Caki2 (cell line): ENCODE data around the gene FBXO44. TPM values are rescaled to one million over a fixed set of nuclear protein-coding genes. Genes with fewer than 3 reads are reported as not detected.
"Not testable (repeated sequence)": the region's sequence is repeated elsewhere in the genome, so short reads cannot be mapped to it uniquely, and the experiment has no call there.

Experiments used
- DNase-seq: peaks from one replicate; pipeline ENCODE4 v3.0.0-alpha.2; 2015; ENCODE audit warnings: low read depth
- in situ Hi-C: cut with HindIII; loops from 2 replicates; pipeline ENCODE4 v1.10.0; 2016; ENCODE audit warnings: low sequenced_read_pairs, low pct_unique_long_range_greater_than_20kb, mixed read lengths
- total RNA-seq: library from RNA; depleted of rRNA; stranded (reverse); fragments of >200 nt; shearing (Covaris generic); gene quantifications from 2 replicates; pipeline ENCODE4 v1.2.3, GENCODE V29; 2014; ENCODE audit warnings: low replicate concordance; rRNA removed

FBXO44 gene, protein sequence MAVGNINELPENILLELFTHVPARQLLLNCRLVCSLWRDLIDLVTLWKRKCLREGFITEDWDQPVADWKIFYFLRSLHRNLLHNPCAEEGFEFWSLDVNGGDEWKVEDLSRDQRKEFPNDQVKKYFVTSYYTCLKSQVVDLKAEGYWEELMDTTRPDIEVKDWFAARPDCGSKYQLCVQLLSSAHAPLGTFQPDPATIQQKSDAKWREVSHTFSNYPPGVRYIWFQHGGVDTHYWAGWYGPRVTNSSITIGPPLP
- 11.0 and 14.2 TPM in 2 replicates for total RNA-seq

GRCh38 chr1:11654137-11654938 lies at the start of gene FBXO44, which contains the start of gene FBXO2:
Gene FBXO44, plus strand, starts transcription at chr1:11654877. Its CDS starts 959 bp downstream, at chr1:11655836.
Gene FBXO2, minus strand, starts transcription at chr1:11654429. Its CDS starts 89 bp downstream, at chr1:11654340.
- DNase-seq, result no peak
- in situ Hi-C loops, result no loop called here

- no peak for DNase-seq
- in situ Hi-C loops, result no loop called here
Observed at GRCh38 chr1:11606775-11607174, 47.9 kb upstream of the FBXO44 start.

- in situ Hi-C loops, DNase-seq: not testable (repeated sequence)
Observed at GRCh38 chr1:11608596-11609130, 46.0 kb upstream of the FBXO44 start.

DNA sequence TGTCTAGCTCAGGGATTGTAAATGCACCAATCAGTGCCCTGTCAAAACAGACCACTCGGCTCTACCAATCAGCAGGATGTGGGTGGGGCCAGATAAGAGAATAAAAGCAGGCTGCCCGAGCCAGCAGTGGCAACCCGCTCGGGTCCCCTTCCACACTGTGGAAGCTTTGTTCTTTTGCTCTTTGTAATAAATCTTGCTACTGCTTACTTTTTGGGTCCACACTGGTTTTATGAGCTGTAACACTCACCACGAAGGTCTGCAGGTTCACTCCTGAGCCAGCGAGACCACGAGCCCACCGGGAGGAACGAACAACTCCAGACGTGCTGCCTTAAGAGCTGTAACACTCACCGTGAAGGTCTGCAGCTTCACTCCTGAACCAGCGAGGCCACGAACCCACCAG lies 45.3 kb upstream of the FBXO44 start:
- in situ Hi-C loops, result not testable (repeated sequence)

GRCh38 chr1:11610629-11611180 lies 44.0 kb upstream of the FBXO44 start:
- no peak for DNase-seq
- in situ Hi-C loops, result no loop called here

More for the DNA sequence above, 45.3 kb upstream of the FBXO44 start:
- not testable (repeated sequence) for DNase-seq

GRCh38 chr1:11611638-11612327 lies 42.9 kb upstream of the FBXO44 start:
- in situ Hi-C loops, result no loop called here
- DNase-seq, result no peak

DNA sequence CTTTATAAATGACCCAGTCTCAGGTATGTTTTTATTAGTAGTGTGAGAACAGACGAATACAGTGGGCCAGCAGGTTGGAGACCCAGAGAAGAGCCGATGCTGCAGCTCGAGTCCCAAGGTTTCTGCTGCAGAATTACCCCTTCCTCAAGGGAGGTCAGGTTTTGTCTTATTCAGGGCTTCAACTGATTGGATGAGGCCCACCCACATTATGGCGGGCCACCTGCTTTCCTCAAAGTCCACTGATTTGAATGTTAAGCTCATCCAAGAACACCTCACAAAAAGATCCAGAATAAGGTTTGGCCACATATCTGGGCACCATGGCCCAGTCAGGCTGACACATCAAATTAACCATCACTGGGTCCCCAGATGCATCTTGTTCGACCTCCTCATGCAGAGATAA lies 41.3 kb upstream of the FBXO44 start:
- in situ Hi-C loops, result no loop called here
- no peak for DNase-seq

- in situ Hi-C loops, result no loop called here
- DNase-seq, result no peak
Observed at GRCh38 chr1:11615090-11615489, 39.6 kb upstream of the FBXO44 start.

DNA sequence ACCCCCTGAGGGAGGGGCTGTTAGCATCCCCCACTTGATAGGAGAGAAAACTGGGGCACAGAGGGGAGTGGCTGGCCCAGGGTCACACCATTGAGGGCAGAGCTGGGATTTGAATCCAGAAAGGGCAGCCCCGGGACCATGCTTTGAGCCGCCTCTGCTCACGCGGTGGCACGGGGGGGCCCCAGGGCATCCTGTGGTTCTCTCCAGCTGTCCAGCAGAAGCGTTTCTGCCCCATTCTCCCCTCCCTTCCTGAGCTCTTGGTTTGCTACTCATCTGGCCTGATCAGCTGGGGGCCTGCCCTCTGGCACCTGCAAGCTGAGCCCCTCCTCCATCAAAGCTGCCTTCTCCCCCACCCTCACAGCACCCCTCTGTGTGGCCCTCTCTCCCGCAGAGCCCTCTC lies 37.9 kb upstream of the FBXO44 start:
- in situ Hi-C loops, result no loop called here
- no peak for DNase-seq

- DNase-seq, result no peak
- in situ Hi-C loops, result no loop called here
Observed at GRCh38 chr1:11617314-11617713, 37.4 kb upstream of the FBXO44 start.

DNA sequence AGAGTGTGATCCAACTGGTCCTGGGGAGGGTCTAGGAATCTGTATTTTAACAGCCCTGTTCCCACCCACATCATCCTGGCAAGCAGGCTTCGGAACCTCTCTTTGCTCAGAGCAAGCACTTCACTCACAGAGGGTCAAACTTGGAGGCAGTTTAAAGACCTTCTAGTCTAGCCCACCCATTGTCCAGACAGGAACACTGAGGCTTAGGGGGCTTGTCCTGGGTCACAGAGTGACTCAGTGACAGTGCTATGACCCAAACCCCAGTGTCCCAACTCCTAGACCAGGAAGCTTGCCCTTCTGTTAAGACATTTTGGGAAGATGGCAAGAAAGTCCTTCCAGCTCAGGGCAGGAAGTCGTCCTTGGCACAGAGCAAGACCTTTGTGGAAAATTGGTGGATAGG lies 36.9 kb upstream of the FBXO44 start:
- no peak for DNase-seq

GRCh38 chr1:11620405-11620804 lies 34.3 kb upstream of the FBXO44 start:
- in situ Hi-C loops, result no loop called here
- no peak for DNase-seq

More for the DNA sequence above, 36.9 kb upstream of the FBXO44 start:
- in situ Hi-C loops, result no loop called here

GRCh38 chr1:11620924-11621323 lies 33.8 kb upstream of the FBXO44 start:
- in situ Hi-C loops, result no loop called here
- no peak for DNase-seq

DNA sequence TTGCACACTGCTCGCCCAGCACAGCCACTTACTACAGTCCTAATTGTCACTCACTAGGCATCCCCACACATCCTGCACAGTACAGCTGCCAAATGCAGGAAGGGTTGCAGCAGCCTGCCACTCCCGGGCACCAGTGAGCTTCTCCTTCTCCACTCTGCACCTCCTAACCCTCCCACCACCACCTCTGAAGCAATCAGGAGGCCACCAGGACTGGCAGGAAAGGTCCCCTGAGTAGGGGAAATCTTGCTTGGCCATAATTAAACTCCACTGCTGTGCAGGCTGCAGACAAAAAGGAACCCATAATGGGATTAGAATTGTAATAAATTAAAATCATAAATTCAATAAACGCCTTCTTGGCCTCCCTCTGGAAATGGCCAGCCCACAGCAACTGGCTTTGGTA lies 32.3 kb upstream of the FBXO44 start:
- DNase-seq, result no peak
- in situ Hi-C loops, result no loop called here

DNA sequence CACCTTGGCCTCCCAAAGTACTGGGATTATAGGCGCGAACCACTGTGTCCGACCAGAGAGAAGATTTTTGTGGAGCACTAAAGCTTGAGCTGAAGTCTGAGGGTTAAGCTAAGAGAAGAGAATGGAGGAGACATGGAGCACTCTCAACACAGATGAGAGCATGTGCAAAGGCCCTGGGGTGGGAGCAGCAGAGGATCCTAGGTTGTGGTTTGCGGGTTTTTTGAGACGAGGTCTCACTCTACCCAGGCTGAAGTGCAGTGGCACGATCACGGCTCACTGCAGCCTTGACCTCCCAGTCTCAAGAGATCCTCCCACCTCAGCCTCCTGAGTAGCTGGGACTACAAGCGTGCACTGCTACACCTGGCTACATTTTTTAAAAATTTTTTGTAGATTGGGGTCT lies 31.0 kb upstream of the FBXO44 start:
- DNase-seq, result no peak
- in situ Hi-C loops, result no loop called here

- DNase-seq, result no peak
- in situ Hi-C loops, result no loop called here
Observed at GRCh38 chr1:11626551-11626950, 28.1 kb upstream of the FBXO44 start.

- in situ Hi-C loops, result no loop called here
- DNase-seq, result no peak
Observed at GRCh38 chr1:11628767-11629166, 25.9 kb upstream of the FBXO44 start.

DNA sequence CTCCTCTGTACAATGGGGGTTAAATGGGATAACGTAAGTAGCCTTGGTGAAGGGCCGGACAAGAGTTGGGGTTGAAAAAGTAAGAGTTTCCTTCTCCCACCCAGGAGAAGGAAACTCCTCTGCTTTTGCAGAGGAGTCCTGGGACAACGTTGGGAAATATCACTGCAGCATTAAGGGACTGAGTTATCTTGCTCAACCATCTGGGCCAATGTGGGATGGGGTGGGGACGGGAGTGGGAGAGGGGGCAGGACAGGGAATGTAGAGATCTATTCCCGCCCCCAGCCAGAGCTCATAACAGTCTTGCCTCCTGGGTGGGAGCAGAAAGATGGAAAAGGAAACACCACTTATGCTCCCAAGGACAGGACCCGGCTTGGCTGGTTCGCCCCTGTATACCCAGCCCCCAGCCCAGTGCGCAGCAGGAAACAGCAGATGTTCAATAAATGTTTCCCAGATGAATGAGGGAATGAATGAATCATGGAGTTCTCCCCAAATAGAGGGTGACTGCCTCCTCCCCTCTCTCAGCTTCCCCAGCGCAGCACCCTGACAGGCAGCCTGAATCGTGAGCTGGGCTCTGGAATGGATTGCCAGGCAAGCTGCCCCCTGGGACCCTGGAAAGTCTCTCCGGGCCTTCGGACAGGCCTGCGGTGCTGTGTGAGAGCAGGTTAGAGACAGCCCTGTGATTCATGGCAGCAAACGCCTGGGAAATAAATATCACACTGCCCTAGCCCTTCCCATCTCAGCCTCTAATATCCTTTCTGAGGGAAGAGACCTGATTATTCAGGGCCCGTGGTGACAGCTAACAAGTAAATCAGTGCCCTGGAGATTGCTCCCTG lies 25.3 kb upstream of the FBXO44 start:
- no peak for DNase-seq
- in situ Hi-C loops, result no loop called here
